ENCODE data around the gene IMPACT. TPM values are rescaled to one million over a fixed set of nuclear protein-coding genes. Genes with fewer than 3 reads are reported as not detected.

IMPACT gene, protein sequence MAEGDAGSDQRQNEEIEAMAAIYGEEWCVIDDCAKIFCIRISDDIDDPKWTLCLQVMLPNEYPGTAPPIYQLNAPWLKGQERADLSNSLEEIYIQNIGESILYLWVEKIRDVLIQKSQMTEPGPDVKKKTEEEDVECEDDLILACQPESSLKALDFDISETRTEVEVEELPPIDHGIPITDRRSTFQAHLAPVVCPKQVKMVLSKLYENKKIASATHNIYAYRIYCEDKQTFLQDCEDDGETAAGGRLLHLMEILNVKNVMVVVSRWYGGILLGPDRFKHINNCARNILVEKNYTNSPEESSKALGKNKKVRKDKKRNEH
- total RNA-seq = 25.6 TPM
- long read RNA-seq, transcript IMPACT-201 (11 exons, 3,792 nt) = major isoform, 25 of 32 reads
- long read RNA-seq, partial matches to known transcripts = 2 of 32 reads
- long read RNA-seq, other reads (novel, unspliced or antisense) = 1 of 32 reads

DNA sequence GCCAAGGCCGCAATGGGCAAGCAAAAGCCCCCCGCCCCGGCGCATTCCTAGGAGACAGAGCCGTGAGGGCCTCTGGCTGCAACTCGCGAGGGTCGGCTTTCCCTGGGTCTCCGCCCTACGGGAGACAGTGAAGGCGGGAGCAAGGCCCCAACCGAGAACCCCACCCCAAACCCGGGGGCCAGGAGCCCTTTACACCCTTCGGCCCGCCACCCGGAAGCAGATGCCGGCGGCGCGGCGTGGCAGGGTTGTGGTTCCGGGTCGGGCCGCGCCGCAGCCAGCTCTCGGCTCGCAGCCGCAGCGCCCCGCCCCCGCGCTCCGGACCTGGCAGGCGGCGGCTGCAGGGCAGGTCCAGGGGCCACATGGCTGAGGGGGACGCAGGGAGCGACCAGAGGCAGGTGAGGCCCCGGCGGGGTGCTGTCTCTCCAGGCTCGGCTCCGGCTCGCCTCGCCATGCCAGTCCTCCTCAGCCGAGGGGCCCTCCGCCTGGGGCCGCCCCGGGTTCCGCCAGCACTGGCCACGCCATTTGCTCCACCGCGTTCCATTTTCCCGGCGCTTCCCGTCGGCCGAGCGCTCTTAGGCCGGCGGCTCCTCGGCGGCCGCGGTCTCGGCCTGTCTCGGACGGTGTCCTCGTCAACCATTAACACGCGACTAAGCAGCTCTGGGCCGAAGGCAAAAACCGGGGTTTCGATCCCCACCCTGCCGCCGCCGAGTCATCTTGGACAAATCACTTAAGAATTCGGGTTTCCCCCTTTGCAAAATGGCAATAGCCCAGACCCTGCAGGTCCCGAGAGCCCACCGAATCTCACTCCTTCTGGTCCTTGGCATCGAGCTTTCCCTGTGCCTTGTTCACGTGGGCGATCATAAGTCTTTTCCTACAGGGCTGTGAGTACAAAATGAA lies at the start of gene IMPACT:
Gene IMPACT (plus strand): TSS at position 273 of the 897 bp plus-strand sequence. CDS start 87 bp downstream, at position 360.
- intact Hi-C loops (cut with DNase I) = no loop called here
- TF ChIP-seq CTCF (IDR thresholded peaks at IDR 0.05) = no peak
- peak; percentile 98 to 99 for ATAC-seq

DNA sequence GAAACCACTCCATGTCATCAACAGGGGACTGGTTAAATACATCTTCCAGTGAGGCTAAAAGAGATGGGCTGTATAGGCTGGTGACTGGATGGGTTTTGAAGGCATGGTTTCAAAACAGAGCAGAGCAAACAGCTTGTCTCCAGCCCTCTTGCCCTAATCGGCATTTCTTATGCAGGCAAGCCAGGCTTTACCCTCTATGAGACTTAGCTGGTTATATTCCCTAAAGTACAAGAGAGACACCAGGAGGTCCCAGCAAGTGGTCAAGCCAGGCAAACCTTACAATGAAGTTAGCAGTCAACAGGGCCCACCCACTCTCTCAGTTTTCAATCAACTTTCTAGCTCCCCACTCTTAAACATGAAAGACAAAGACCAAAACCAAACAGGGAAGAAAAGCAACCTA lies 47.9 kb upstream of the IMPACT start:
- Histone ChIP-seq H3K4me1 (no peaks in the 10 kb centered on the region), H3K4me3 (no peak overlapping the region), H3K27ac (no peak overlapping the region), H3K9me3 (no peaks in the 10 kb centered on the region), H3K36me3 (peaks cover 17% of the 10 kb centered on the region), H3K27me3 (ENCODE audit: low read depth) (no peaks in the 10 kb centered on the region)
- ATAC-seq (no peak), DNase-seq (no peak)
- intact Hi-C loops (cut with DNase I) = no loop called here
- no peak for TF ChIP-seq CTCF (IDR thresholded peaks at IDR 0.05)

More for the DNA sequence above, at the start of gene IMPACT:
- Histone ChIP-seq H3K4me1 (peaks cover 17% of the 10 kb centered on the region), H3K4me3 (peak within 1 kb of the TSS; percentile 94), H3K27ac (peak within 1 kb of the TSS; percentile 91), H3K9me3 (no peaks in the 10 kb centered on the region), H3K27me3 (ENCODE audit: low read depth) (peaks cover 5% of the 10 kb centered on the region), H3K36me3 (peaks cover 9% of the 10 kb centered on the region)
- peak; percentile 90 for DNase-seq

DNA sequence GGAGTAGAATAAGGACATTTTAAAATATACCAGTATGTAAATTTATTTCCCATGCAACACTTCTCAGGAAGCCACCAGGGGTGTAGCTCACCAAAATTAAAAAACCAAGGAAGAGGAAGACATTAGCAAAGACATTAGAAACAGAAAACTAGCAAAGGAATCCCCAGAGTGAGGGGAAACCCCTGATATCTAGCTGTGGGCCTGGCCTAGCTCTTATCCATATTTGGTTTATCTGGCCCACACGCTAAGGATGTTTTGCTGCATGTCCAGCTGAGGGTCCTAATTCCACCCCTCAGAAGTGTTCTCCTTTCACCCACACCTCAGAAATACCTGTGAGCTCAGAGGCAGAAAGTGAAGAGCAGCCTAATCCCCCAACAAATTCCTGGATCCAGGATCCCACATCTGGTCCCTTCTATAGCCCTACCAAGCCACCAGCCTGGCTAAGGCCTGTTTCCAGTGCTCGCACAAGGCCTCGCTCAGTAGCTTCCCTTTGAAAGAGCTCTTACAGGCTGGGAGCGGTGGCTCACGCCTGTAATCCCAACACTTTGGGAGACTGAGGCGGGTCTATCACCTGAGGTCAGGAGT lies 46.2 kb upstream of the IMPACT start:
- no peak overlapping the region for H3K27ac ChIP-seq
- ATAC-seq = no peak
- no peaks in the 10 kb centered on the region for H3K4me1 ChIP-seq
- no peak for DNase-seq
- intact Hi-C loops (cut with DNase I) = no loop called here
- no peak for TF ChIP-seq CTCF (IDR thresholded peaks at IDR 0.05)
- H3K27me3 ChIP-seq (ENCODE audit: low read depth) = no peaks in the 10 kb centered on the region
- H3K9me3 ChIP-seq = no peaks in the 10 kb centered on the region
- H3K4me3 ChIP-seq = no peak overlapping the region
- peaks cover 17% of the 10 kb centered on the region for H3K36me3 ChIP-seq

GRCh38 chr18:24381126-24381525 lies 45.3 kb upstream of the IMPACT start:
- no peaks in the 10 kb centered on the region for H3K27me3 ChIP-seq (ENCODE audit: low read depth)
- ATAC-seq (no peak), DNase-seq (no peak)
- peaks cover 10% of the 10 kb centered on the region for H3K36me3 ChIP-seq
- no peaks in the 10 kb centered on the region for H3K9me3 ChIP-seq
- TF ChIP-seq CTCF (IDR thresholded peaks at IDR 0.05) = no peak
- H3K4me1 ChIP-seq = no peaks in the 10 kb centered on the region
- intact Hi-C loops (cut with DNase I) = no loop called here
- no peak overlapping the region for H3K27ac ChIP-seq
- H3K4me3 ChIP-seq = no peak overlapping the region

DNA sequence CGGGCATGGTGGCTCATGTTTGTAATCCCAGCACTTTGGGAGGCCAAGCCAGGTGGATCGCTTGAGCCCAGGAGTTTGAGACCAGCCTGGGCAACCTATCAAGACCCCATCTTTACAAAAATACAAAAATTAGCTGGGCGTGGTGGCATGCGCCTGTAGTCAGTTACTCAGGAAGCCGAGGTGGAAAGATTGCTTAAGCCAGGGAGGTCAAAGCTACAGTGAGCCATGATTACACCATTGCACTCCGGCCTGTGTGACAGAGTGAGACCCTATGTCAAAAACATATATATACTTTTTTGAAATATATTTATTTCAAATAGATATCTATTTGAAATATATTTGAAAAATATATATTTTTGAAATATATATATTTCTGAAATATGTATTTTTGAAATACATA lies 39.8 kb upstream of the IMPACT start:
- ATAC-seq = no peak
- no peak for TF ChIP-seq CTCF (IDR thresholded peaks at IDR 0.05)
- DNase-seq = no peak
- H3K27me3 ChIP-seq (ENCODE audit: low read depth) = no peaks in the 10 kb centered on the region
- H3K27ac ChIP-seq = no peak overlapping the region
- intact Hi-C loops (cut with DNase I) = no loop called here
- H3K9me3 ChIP-seq = no peaks in the 10 kb centered on the region
- no peaks in the 10 kb centered on the region for H3K36me3 ChIP-seq
- no peak overlapping the region for H3K4me3 ChIP-seq
- no peaks in the 10 kb centered on the region for H3K4me1 ChIP-seq
